ENCODE measurements around the gene LARGE1. TPM values are rescaled to one million over a fixed set of nuclear protein-coding genes. Genes with fewer than 3 reads are reported as not detected.

The LARGE1 gene
- total and polyA plus RNA-seq, 3 experiments from 2014 or later: 0.07 to 0.27 (median 0.18) TPM

- no peaks in the 10 kb centered on the region for H3K4me1 Mint-ChIP-seq
- H3K4me1 ChIP-seq (ENCODE audit: insufficient read depth, low read length): no peaks in the 10 kb centered on the region
- peaks cover 0 to 2% (median 0%) of the 10 kb centered on the region in 3 donors for H3K36me3 Mint-ChIP-seq
- no peak overlapping the region for H3K27ac ChIP-seq (ENCODE audit: low read depth, low read length)
- no peaks in the 10 kb centered on the region for H3K36me3 ChIP-seq (ENCODE audit: insufficient read depth, low read length)
- H3K27me3 ChIP-seq (ENCODE audit: insufficient read depth, low read length, poor library complexity, severe bottlenecking): no peaks in the 10 kb centered on the region
- no peak overlapping the region for H3K4me3 Mint-ChIP-seq
- peak overlapping the region in 1 of 8 donors; percentile 42 for H3K27ac Mint-ChIP-seq
- H3K27me3 Mint-ChIP-seq: peaks cover 0 to 4% of the 10 kb centered on the region in 2 donors
- no peak for DNase-seq
- no peaks in the 10 kb centered on the region for H3K9me3 ChIP-seq (ENCODE audit: low read length)
- H3K4me3 ChIP-seq (ENCODE audit: low read length): no peak overlapping the region
- H3K9me3 Mint-ChIP-seq: peaks cover 0 to 6% (median 0%) of the 10 kb centered on the region in 5 donors
- CTCF ChIA-PET: no interaction called here
- POLR2A ChIA-PET: no interaction called here
Observed at GRCh38 chr22:33325232-33326004, 594.9 kb downstream of the LARGE1 start.

GRCh38 chr22:33324228-33324627 is 596.0 kb downstream of the LARGE1 start:
- DNase-seq: no peak
- peaks cover 0 to 7% (median 0%) of the 10 kb centered on the region in 5 donors for H3K9me3 Mint-ChIP-seq
- H3K36me3 ChIP-seq (ENCODE audit: insufficient read depth, low read length): no peaks in the 10 kb centered on the region
- H3K4me1 Mint-ChIP-seq: no peaks in the 10 kb centered on the region
- no peaks in the 10 kb centered on the region for H3K9me3 ChIP-seq (ENCODE audit: low read length)
- peaks cover 0 to 4% of the 10 kb centered on the region in 2 donors for H3K27me3 Mint-ChIP-seq
- no peaks in the 10 kb centered on the region for H3K4me1 ChIP-seq (ENCODE audit: insufficient read depth, low read length)
- ChIA-PET POLR2A (no interaction called here), CTCF (no interaction called here)
- no peaks in the 10 kb centered on the region for H3K27me3 ChIP-seq (ENCODE audit: insufficient read depth, low read length, poor library complexity, severe bottlenecking)
- H3K4me3 ChIP-seq (ENCODE audit: low read length): no peak overlapping the region
- H3K36me3 Mint-ChIP-seq: peaks cover 0 to 2% (median 0%) of the 10 kb centered on the region in 3 donors
- H3K27ac Mint-ChIP-seq: no peak overlapping the region
- no peak overlapping the region for H3K4me3 Mint-ChIP-seq
- no peak overlapping the region for H3K27ac ChIP-seq (ENCODE audit: low read depth, low read length)

- Histone ChIP-seq H3K27ac (ENCODE audit: low read depth, low read length) (no peak overlapping the region), H3K4me3 (ENCODE audit: low read length) (no peak overlapping the region), H3K36me3 (ENCODE audit: insufficient read depth, low read length) (no peaks in the 10 kb centered on the region), H3K9me3 (ENCODE audit: low read length) (no peaks in the 10 kb centered on the region), H3K4me1 (ENCODE audit: insufficient read depth, low read length) (no peaks in the 10 kb centered on the region), H3K27me3 (ENCODE audit: insufficient read depth, low read length, poor library complexity, severe bottlenecking) (no peaks in the 10 kb centered on the region)
- no peaks in the 10 kb centered on the region for H3K4me1 Mint-ChIP-seq
- ChIA-PET CTCF (no interaction called here), POLR2A (no interaction called here)
- H3K27me3 Mint-ChIP-seq: peaks cover 0 to 2% of the 10 kb centered on the region in 2 donors
- no peaks in the 10 kb centered on the region for H3K36me3 Mint-ChIP-seq
- peaks cover 0 to 10% (median 0%) of the 10 kb centered on the region in 5 donors for H3K9me3 Mint-ChIP-seq
- no peak overlapping the region for H3K4me3 Mint-ChIP-seq
- H3K27ac Mint-ChIP-seq: no peak overlapping the region
- DNase-seq: no peak
Observed at GRCh38 chr22:33321466-33321865, 598.8 kb downstream of the LARGE1 start.

- Histone ChIP-seq H3K4me1 (ENCODE audit: insufficient read depth, low read length) (no peaks in the 10 kb centered on the region), H3K27me3 (ENCODE audit: insufficient read depth, low read length, poor library complexity, severe bottlenecking) (no peaks in the 10 kb centered on the region), H3K4me3 (ENCODE audit: low read length) (no peak overlapping the region), H3K27ac (ENCODE audit: low read depth, low read length) (no peak overlapping the region), H3K36me3 (ENCODE audit: insufficient read depth, low read length) (no peaks in the 10 kb centered on the region), H3K9me3 (ENCODE audit: low read length) (no peaks in the 10 kb centered on the region)
- Mint-ChIP-seq H3K27me3 (no peaks in the 10 kb centered on the region), H3K9me3 (peaks cover 0 to 10% (median 3%) of the 10 kb centered on the region in 5 donors), H3K27ac (no peak overlapping the region), H3K36me3 (no peaks in the 10 kb centered on the region), H3K4me3 (no peak overlapping the region), H3K4me1 (no peaks in the 10 kb centered on the region)
- CTCF ChIA-PET: no interaction called here
- DNase-seq: no peak
- POLR2A ChIA-PET: no interaction called here
Observed at GRCh38 chr22:33315954-33316353, 604.3 kb downstream of the LARGE1 start.

- no peak overlapping the region for H3K4me3 Mint-ChIP-seq
- H3K36me3 ChIP-seq (ENCODE audit: insufficient read depth, low read length): no peaks in the 10 kb centered on the region
- H3K27ac ChIP-seq (ENCODE audit: low read depth, low read length): no peak overlapping the region
- H3K4me3 ChIP-seq (ENCODE audit: low read length): no peak overlapping the region
- POLR2A ChIA-PET: no interaction called here
- peaks cover 0 to 10% (median 3%) of the 10 kb centered on the region in 5 donors for H3K9me3 Mint-ChIP-seq
- H3K4me1 Mint-ChIP-seq: no peaks in the 10 kb centered on the region
- H3K27me3 Mint-ChIP-seq: peaks cover 0 to 1% of the 10 kb centered on the region in 2 donors
- H3K4me1 ChIP-seq (ENCODE audit: insufficient read depth, low read length): no peaks in the 10 kb centered on the region
- H3K36me3 Mint-ChIP-seq: no peaks in the 10 kb centered on the region
- no peaks in the 10 kb centered on the region for H3K27me3 ChIP-seq (ENCODE audit: insufficient read depth, low read length, poor library complexity, severe bottlenecking)
- CTCF ChIA-PET: no interaction called here
- no peak for DNase-seq
- H3K27ac Mint-ChIP-seq: no peak overlapping the region
- no peaks in the 10 kb centered on the region for H3K9me3 ChIP-seq (ENCODE audit: low read length)
Observed at GRCh38 chr22:33315117-33315516, 605.2 kb downstream of the LARGE1 start.

GRCh38 chr22:33314316-33314715 is 606.0 kb downstream of the LARGE1 start:
- POLR2A ChIA-PET: no interaction called here
- Histone ChIP-seq H3K27ac (ENCODE audit: low read depth, low read length) (no peak overlapping the region), H3K27me3 (ENCODE audit: insufficient read depth, low read length, poor library complexity, severe bottlenecking) (no peaks in the 10 kb centered on the region), H3K4me3 (ENCODE audit: low read length) (no peak overlapping the region), H3K4me1 (ENCODE audit: insufficient read depth, low read length) (no peaks in the 10 kb centered on the region), H3K9me3 (ENCODE audit: low read length) (no peaks in the 10 kb centered on the region), H3K36me3 (ENCODE audit: insufficient read depth, low read length) (no peaks in the 10 kb centered on the region)
- H3K36me3 Mint-ChIP-seq: no peaks in the 10 kb centered on the region
- no peak for DNase-seq
- no peak overlapping the region for H3K4me3 Mint-ChIP-seq
- no peak overlapping the region for H3K27ac Mint-ChIP-seq
- H3K4me1 Mint-ChIP-seq: no peaks in the 10 kb centered on the region
- peaks cover 0 to 10% (median 4%) of the 10 kb centered on the region in 5 donors for H3K9me3 Mint-ChIP-seq
- H3K27me3 Mint-ChIP-seq: peaks cover 0 to 1% of the 10 kb centered on the region in 2 donors
- CTCF ChIA-PET: no interaction called here

- peaks cover 0 to 2% of the 10 kb centered on the region in 2 donors for H3K27me3 Mint-ChIP-seq
- Histone ChIP-seq H3K4me1 (ENCODE audit: insufficient read depth, low read length) (no peaks in the 10 kb centered on the region), H3K4me3 (ENCODE audit: low read length) (no peak overlapping the region), H3K27ac (ENCODE audit: low read depth, low read length) (no peak overlapping the region), H3K9me3 (ENCODE audit: low read length) (no peaks in the 10 kb centered on the region), H3K27me3 (ENCODE audit: insufficient read depth, low read length, poor library complexity, severe bottlenecking) (no peaks in the 10 kb centered on the region), H3K36me3 (ENCODE audit: insufficient read depth, low read length) (no peaks in the 10 kb centered on the region)
- CTCF ChIA-PET: no interaction called here
- no peaks in the 10 kb centered on the region for H3K36me3 Mint-ChIP-seq
- POLR2A ChIA-PET: no interaction called here
- no peak for DNase-seq
- no peaks in the 10 kb centered on the region for H3K4me1 Mint-ChIP-seq
- no peak overlapping the region for H3K27ac Mint-ChIP-seq
- no peak overlapping the region for H3K4me3 Mint-ChIP-seq
- peaks cover 0 to 5% (median 0%) of the 10 kb centered on the region in 5 donors for H3K9me3 Mint-ChIP-seq
Observed at GRCh38 chr22:33303099-33303498, 617.2 kb downstream of the LARGE1 start.

- Histone ChIP-seq H3K36me3 (ENCODE audit: insufficient read depth, low read length) (no peaks in the 10 kb centered on the region), H3K9me3 (ENCODE audit: low read length) (no peaks in the 10 kb centered on the region), H3K4me3 (ENCODE audit: low read length) (no peak overlapping the region), H3K27me3 (ENCODE audit: insufficient read depth, low read length, poor library complexity, severe bottlenecking) (no peaks in the 10 kb centered on the region), H3K4me1 (ENCODE audit: insufficient read depth, low read length) (no peaks in the 10 kb centered on the region), H3K27ac (ENCODE audit: low read depth, low read length) (no peak overlapping the region)
- H3K36me3 Mint-ChIP-seq: no peaks in the 10 kb centered on the region
- H3K9me3 Mint-ChIP-seq: peaks cover 0 to 2% (median 0%) of the 10 kb centered on the region in 5 donors
- ChIA-PET CTCF (no interaction called here), POLR2A (no interaction called here)
- H3K4me3 Mint-ChIP-seq: no peak overlapping the region
- H3K27ac Mint-ChIP-seq: no peak overlapping the region
- DNase-seq: no peak
- H3K4me1 Mint-ChIP-seq: no peaks in the 10 kb centered on the region
- H3K27me3 Mint-ChIP-seq: peaks cover 0 to 2% of the 10 kb centered on the region in 2 donors
Observed at GRCh38 chr22:33302549-33302948, 617.7 kb downstream of the LARGE1 start.

All from CD8-positive, alpha-beta memory T cell (primary cell).